GM18951 (cell line): ENCODE measurements around the gene SMIM5.

Experiments used
- POLR2A ChIP-seq: IDR thresholded peaks from 4 replicates; pipeline ENCODE4 v1.6.1; 2011; ENCODE audit warnings: mild to moderate bottlenecking; ENCODE audit not compliant: insufficient read length, insufficient read depth; ENCODE audit errors: extremely low read depth
- in situ Hi-C: fragments of 300-500 bp; cut with MboI; formaldehyde crosslinking; loops from one replicate; pipeline ENCODE4 v1.12.0; 2022; ENCODE audit warnings: low sequenced_read_pairs, mixed read lengths, inconsistent platforms; ENCODE audit not compliant: unreplicated experiment

Gene SMIM5

GRCh38 chr17:75664099-75664549 is 30.9 kb downstream of the SMIM5 start:
- in situ Hi-C loops = no loop called here
- TF ChIP-seq POLR2A = no peak

- in situ Hi-C loops = no loop called here
- no peak for TF ChIP-seq POLR2A
Observed at GRCh38 chr17:75665981-75666380, 32.7 kb downstream of the SMIM5 start.

- in situ Hi-C loops = no loop called here
- TF ChIP-seq POLR2A = peak; percentile 66
Observed at GRCh38 chr17:75666959-75667790, 33.9 kb downstream of the SMIM5 start, which contains the start of the genes RECQL5 and SAP30BP. Gene RECQL5, minus strand, starts transcription at chr17:75667154. Its CDS starts 597 bp downstream, at chr17:75666557. Gene SAP30BP, plus strand, starts transcription at chr17:75667338. Its CDS starts 35 bp downstream, at chr17:75667373.

- no peak for TF ChIP-seq POLR2A
- in situ Hi-C loops = no loop called here
Observed at GRCh38 chr17:75667825-75668224, 34.6 kb downstream of the SMIM5 start.

- in situ Hi-C loops = no loop called here
- TF ChIP-seq POLR2A = no peak
Observed at GRCh38 chr17:75668489-75668888, 35.3 kb downstream of the SMIM5 start.

GRCh38 chr17:75670868-75671267 is 37.6 kb downstream of the SMIM5 start:
- no peak for TF ChIP-seq POLR2A
- in situ Hi-C loops = no loop called here

GRCh38 chr17:75672011-75672410 is 38.8 kb downstream of the SMIM5 start:
- no peak for TF ChIP-seq POLR2A
- in situ Hi-C loops = no loop called here

GRCh38 chr17:75673487-75673886 is 40.3 kb downstream of the SMIM5 start:
- no peak for TF ChIP-seq POLR2A

GRCh38 chr17:75676461-75676860 is 43.2 kb downstream of the SMIM5 start:
- TF ChIP-seq POLR2A = no peak
- in situ Hi-C loops = no loop called here

More at GRCh38 chr17:75673487-75673886, 40.3 kb downstream of the SMIM5 start:
- in situ Hi-C loops = no loop called here

GRCh38 chr17:75679706-75680211 is 46.5 kb downstream of the SMIM5 start:
- in situ Hi-C loops = loop anchor here (10.0 kb wide), 1 partner anchor 65 kb away; no protein-coding TSS in a partner anchor
- TF ChIP-seq POLR2A = no peak

- in situ Hi-C loops = loop anchor here (10.0 kb wide), 1 partner anchor 64 kb away; no protein-coding TSS in a partner anchor
- TF ChIP-seq POLR2A = no peak
Observed at GRCh38 chr17:75680431-75680830, 47.2 kb downstream of the SMIM5 start.

- TF ChIP-seq POLR2A = no peak
- in situ Hi-C loops = loop anchor here (10.0 kb wide), 1 partner anchor 64 kb away; no protein-coding TSS in a partner anchor
Observed at GRCh38 chr17:75681289-75681688, 48.1 kb downstream of the SMIM5 start.

GRCh38 chr17:75683583-75683982 is 50.3 kb downstream of the SMIM5 start:
- in situ Hi-C loops = loop anchor here (10.0 kb wide), 1 partner anchor 61 kb away; no protein-coding TSS in a partner anchor
- no peak for TF ChIP-seq POLR2A
